Measurements from ENCODE around the gene ZNG1A.
"Not testable (repeated sequence)": the region's sequence is repeated elsewhere in the genome, so short reads cannot be mapped to it uniquely, and the experiment has no call there.

ZNG1A gene

GRCh38 chr9:178970-179383 is at the start of gene ZNG1A:
ZNG1A (minus strand) TSS chr9:179056; CDS start chr9:178969, 87 bp downstream.
- peak; percentile 34 to 47 for DNase-seq

- peak; percentile 58 to 75 for DNase-seq
Measured at GRCh38 chr9:227860-228259, 49.0 kb upstream of the ZNG1A start.

GRCh38 chr9:224582-225520 is 46.0 kb upstream of the ZNG1A start:
- no peak for DNase-seq

GRCh38 chr9:224026-224425 is 45.2 kb upstream of the ZNG1A start:
- no peak for DNase-seq

GRCh38 chr9:223152-223551 is 44.3 kb upstream of the ZNG1A start:
- DNase-seq: no peak

GRCh38 chr9:221989-222776 is 43.3 kb upstream of the ZNG1A start:
- DNase-seq: peak; percentile 48 to 59

- DNase-seq: peak; percentile 59 to 66
Measured at GRCh38 chr9:219670-220365, 41.0 kb upstream of the ZNG1A start.

GRCh38 chr9:219036-219435 is 40.2 kb upstream of the ZNG1A start:
- not testable (repeated sequence) for DNase-seq

- DNase-seq: no peak
Measured at GRCh38 chr9:217950-218349, 39.1 kb upstream of the ZNG1A start.

- DNase-seq: no peak
Measured at GRCh38 chr9:216866-217265, 38.0 kb upstream of the ZNG1A start.

GRCh38 chr9:215631-216155 is 36.8 kb upstream of the ZNG1A start:
- DNase-seq: no peak

GRCh38 chr9:214648-215493 is 36.0 kb upstream of the ZNG1A start, which contains the start of gene DOCK8:
DOCK8 (plus strand) TSS chr9:214865; CDS start chr9:214977, 112 bp downstream.
- DNase-seq: peak; percentile 77 to 88

- DNase-seq: no peak
Measured at GRCh38 chr9:214351-214647, 35.4 kb upstream of the ZNG1A start.

- not testable (repeated sequence) for DNase-seq
Measured at GRCh38 chr9:213901-214300, 35.0 kb upstream of the ZNG1A start.

- peak in 1 of 2 experiments; percentile 42 for DNase-seq
Measured at GRCh38 chr9:212297-212696, 33.4 kb upstream of the ZNG1A start.

GRCh38 chr9:211557-211956 is 32.7 kb upstream of the ZNG1A start:
- DNase-seq: no peak

- DNase-seq: no peak
Measured at GRCh38 chr9:211036-211435, 32.2 kb upstream of the ZNG1A start.

- DNase-seq: no peak
Measured at GRCh38 chr9:209143-209758, 30.4 kb upstream of the ZNG1A start.

GRCh38 chr9:206481-206880 is 27.6 kb upstream of the ZNG1A start:
- no peak for DNase-seq

- DNase-seq: not testable (repeated sequence)
Measured at GRCh38 chr9:199601-200000, 20.7 kb upstream of the ZNG1A start.

- not testable (repeated sequence) for DNase-seq
Measured at GRCh38 chr9:178140-178825, 573 bp downstream of the ZNG1A start.

All from AML-193 (cell line).